Measurements from ENCODE around the gene SECISBP2. TPM values are rescaled to one million over a fixed set of nuclear protein-coding genes. Genes with fewer than 3 reads are reported as not detected.

Gene SECISBP2
- total and polyA plus RNA-seq, 2 of the 13 experiments (the other 11 are each of a cell fraction or from before 2014, with no cell fraction given) = 32.4 to 38.0 TPM

DNA sequence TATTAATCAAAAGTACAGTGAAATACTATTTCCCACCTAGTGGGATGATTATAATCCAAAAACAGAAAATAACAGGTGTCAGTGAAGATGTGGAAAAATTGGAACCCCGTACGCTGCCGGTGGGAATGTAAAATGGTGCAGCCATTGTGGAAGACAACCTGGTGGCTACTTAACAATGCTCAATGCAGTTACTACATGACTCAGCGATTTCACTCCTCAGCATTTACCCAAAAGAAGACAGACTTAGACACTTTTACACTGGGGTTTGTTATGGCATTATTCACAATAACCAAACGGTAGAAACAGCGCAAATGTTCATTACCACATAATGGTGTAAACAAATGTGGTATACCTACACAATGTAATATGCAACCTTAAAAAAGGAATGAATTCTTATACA is 23.9 kb downstream of the SECISBP2 start:
- H3K27ac ChIP-seq (ENCODE audit: extremely low read length, insufficient read depth, low read length) = peak overlapping the region; percentile 10

GRCh38 chr9:89342948-89343347 is 24.6 kb downstream of the SECISBP2 start:
- BruUV-seq (replicated peaks) = no TSS peak
- in situ Hi-C loops (cut with HindIII; ENCODE audit: extremely low pct_ligation_motif_present, low pct_unique_long_range_greater_than_20kb) = no loop called here
- CTCF ChIA-PET (ENCODE audit: low intra/inter-chr PET ratio, low total read pairs) = no interaction called here
- TF ChIP-seq ZNF367 (CRISPR knock-in tag; IDR thresholded peaks at IDR 0.05; ENCODE audit: borderline replicate concordance) = no peak
- no peak for TF ChIP-seq AFF4 (CRISPR knock-in tag; IDR thresholded peaks at IDR 0.05)
- TF ChIP-seq KDM1A (CRISPR knock-in tag; IDR thresholded peaks at IDR 0.05) = no peak
- no peak for TF ChIP-seq ETV6 (CRISPR knock-in tag; conservative IDR thresholded peaks at IDR 0.05)
- TF ChIP-seq DRAP1 (CRISPR knock-in tag; IDR thresholded peaks at IDR 0.05) = no peak
- no peak for TF ChIP-seq CAMTA2 (CRISPR knock-in tag; IDR thresholded peaks at IDR 0.05; ENCODE audit: borderline replicate concordance)
- no peak for TF ChIP-seq ZNF883 (CRISPR knock-in tag; IDR thresholded peaks at IDR 0.05; ENCODE audit: not compliant biosample characterization)

More for the DNA sequence above, 23.9 kb downstream of the SECISBP2 start:
- H3K36me3 ChIP-seq (replicated peaks in 1 of 2; ENCODE audit: control insufficient read depth in 1 of 2, insufficient read depth in 2 of 2, low read length in 2 of 2) = peaks cover 10 to 65% of the 10 kb centered on the region in 2 experiments; a peak in 4 of 5 replicates
- FAIRE-seq = no peak
- ChIA-PET POLR2A (no interaction called here), CTCF (ENCODE audit: low intra/inter-chr PET ratio, low total read pairs) (no interaction called here)
- no peaks in the 10 kb centered on the region for H3K27me3 ChIP-seq (ENCODE audit: control insufficient read depth in 1 of 2, insufficient read depth in 2 of 2, low read length in 2 of 2)
- H2AFZ ChIP-seq (ENCODE audit: low read length) = no peak overlapping the region
- no peak for ATAC-seq
- intact Hi-C loops (cut with micrococcal nuclease; ENCODE audit: unreplicated experiment) (no loop called here), in situ Hi-C loops (cut with HindIII; ENCODE audit: extremely low pct_ligation_motif_present, low pct_unique_long_range_greater_than_20kb) (no loop called here)
- no peaks in the 10 kb centered on the region for H3K79me2 ChIP-seq (ENCODE audit: insufficient read depth, low read length)
- BruUV-seq (replicated peaks) = no TSS peak
- H3K4me1 ChIP-seq (ENCODE audit: insufficient read depth, low read length) = no peaks in the 10 kb centered on the region
- TF ChIP-seq ZNF839 (CRISPR knock-in tag; IDR thresholded peaks at IDR 0.05; ENCODE audit: borderline replicate concordance) (no peak), JUNB (CRISPR knock-in tag; IDR thresholded peaks at IDR 0.05; ENCODE audit: borderline replicate concordance) (no peak), NFE2 (CRISPR knock-in tag; IDR thresholded peaks at IDR 0.05) (peak; percentile 50; the same call in 1 of the 2 replicates), MAFF (IDR thresholded peaks at IDR 0.05; ENCODE audit: low read depth, low read length) (peak; percentile 85), MAFK (conservative IDR thresholded peaks at IDR 0.05 in 1 of 2, IDR thresholded peaks at IDR 0.05 in 1 of 2; ENCODE audit: low read length in 2 of 2) (peak; percentile 86 to 90), MXD3 (CRISPR knock-in tag; IDR thresholded peaks at IDR 0.05) (no peak), AGO2 (optimal IDR thresholded peaks at IDR 0.05; ENCODE audit: low read depth, low read length) (no peak), NFE2L2 (IDR thresholded peaks at IDR 0.05; ENCODE audit: low read length) (peak; percentile 92), ZNF614 (CRISPR knock-in tag; IDR thresholded peaks at IDR 0.05; ENCODE audit: borderline replicate concordance) (no peak)
- TF ChIP-seq, protein P1, sequence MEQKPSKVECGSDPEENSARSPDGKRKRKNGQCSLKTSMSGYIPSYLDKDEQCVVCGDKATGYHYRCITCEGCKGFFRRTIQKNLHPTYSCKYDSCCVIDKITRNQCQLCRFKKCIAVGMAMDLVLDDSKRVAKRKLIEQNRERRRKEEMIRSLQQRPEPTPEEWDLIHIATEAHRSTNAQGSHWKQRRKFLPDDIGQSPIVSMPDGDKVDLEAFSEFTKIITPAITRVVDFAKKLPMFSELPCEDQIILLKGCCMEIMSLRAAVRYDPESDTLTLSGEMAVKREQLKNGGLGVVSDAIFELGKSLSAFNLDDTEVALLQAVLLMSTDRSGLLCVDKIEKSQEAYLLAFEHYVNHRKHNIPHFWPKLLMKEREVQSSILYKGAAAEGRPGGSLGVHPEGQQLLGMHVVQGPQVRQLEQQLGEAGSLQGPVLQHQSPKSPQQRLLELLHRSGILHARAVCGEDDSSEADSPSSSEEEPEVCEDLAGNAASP (CRISPR knock-in tag; IDR thresholded peaks at IDR 0.05; ENCODE audit: borderline replicate concordance) = no peak
- no peaks in the 10 kb centered on the region for H4K20me1 ChIP-seq (ENCODE audit: insufficient read depth, low read length)
- H3K4me3 ChIP-seq (replicated peaks in 1 of 3; ENCODE audit: insufficient read depth in 1 of 3, low read depth in 2 of 3, low read length in 3 of 3) = no peak overlapping the region
- no peaks in the 10 kb centered on the region for H3K9me3 ChIP-seq (ENCODE audit: low read length)
- no peak overlapping the region for H3K4me2 ChIP-seq (ENCODE audit: low read depth, low read length)
- no peak overlapping the region for H3K9ac ChIP-seq (ENCODE audit: insufficient read depth, low read depth, low read length)
- no peak for DNase-seq (ENCODE audit: low spot score)
- 98% methylated on average over 6 of the region's 6 CpGs for WGBS (ENCODE audit: low lambda C conversion rate)

More at GRCh38 chr9:89342948-89343347, 24.6 kb downstream of the SECISBP2 start:
- H3K4me3 ChIP-seq (replicated peaks in 1 of 3; ENCODE audit: insufficient read depth in 1 of 3, low read depth in 2 of 3, low read length in 3 of 3) = no peak overlapping the region
- H3K27ac ChIP-seq (ENCODE audit: extremely low read length, insufficient read depth, low read length) = no peak overlapping the region
- POLR2A ChIA-PET = no interaction called here
- H4K20me1 ChIP-seq (ENCODE audit: insufficient read depth, low read length) = no peaks in the 10 kb centered on the region
- 100% methylated on average over 1 of the region's 1 CpG for WGBS (ENCODE audit: low lambda C conversion rate)
- H3K9me3 ChIP-seq (ENCODE audit: low read length) = no peaks in the 10 kb centered on the region
- no peak overlapping the region for H2AFZ ChIP-seq (ENCODE audit: low read length)
- peaks cover 9 to 64% of the 10 kb centered on the region in 2 experiments; a peak in 4 of 5 replicates for H3K36me3 ChIP-seq (replicated peaks in 1 of 2; ENCODE audit: control insufficient read depth in 1 of 2, insufficient read depth in 2 of 2, low read length in 2 of 2)
- H3K79me2 ChIP-seq (ENCODE audit: insufficient read depth, low read length) = no peaks in the 10 kb centered on the region
- no peak overlapping the region for H3K9ac ChIP-seq (ENCODE audit: insufficient read depth, low read depth, low read length)
- ATAC-seq (no peak), DNase-seq (ENCODE audit: low spot score) (no peak), FAIRE-seq (no peak)
- no peaks in the 10 kb centered on the region for H3K4me1 ChIP-seq (ENCODE audit: insufficient read depth, low read length)
- intact Hi-C loops (cut with micrococcal nuclease; ENCODE audit: unreplicated experiment) = no loop called here
- H3K4me2 ChIP-seq (ENCODE audit: low read depth, low read length) = no peak overlapping the region
- no peaks in the 10 kb centered on the region for H3K27me3 ChIP-seq (ENCODE audit: control insufficient read depth in 1 of 2, insufficient read depth in 2 of 2, low read length in 2 of 2)
